Astrocyte (in vitro differentiated cells and primary cell): ENCODE measurements around the gene ALPK3. TPM values are rescaled to one million over a fixed set of nuclear protein-coding genes. Genes with fewer than 3 reads are reported as not detected.

Source experiments
- DNase-seq: peaks from one replicate; pipeline ENCODE4 v3.0.0-alpha.2; 2010; ENCODE audit warnings: low read depth
- FAIRE-seq: peaks from 2 replicates; lab custom pipeline; 2011; peaks lifted over from hg19 to GRCh38; lab: Jason Lieb, UNC
- H2AFZ ChIP-seq: 2 replicates; pipeline ENCODE4 v1.6.0; 2012; ENCODE audit warnings: low read depth, low read length, inconsistent platforms
- H3K27ac ChIP-seq: 2 replicates; pipeline ENCODE4 v1.5.1; 2011; ENCODE audit warnings: low read depth, low read length, inconsistent platforms
- H3K27me3 ChIP-seq: 2 replicates; pipeline ENCODE4 v1.6.0; 2011; ENCODE audit warnings: low read length, inconsistent platforms; ENCODE audit not compliant: insufficient read depth
- H3K36me3 ChIP-seq: 2 replicates; pipeline ENCODE4 v1.5.1; 2011; ENCODE audit warnings: low read length, inconsistent platforms; ENCODE audit not compliant: insufficient read depth
- H3K4me1 ChIP-seq: 2 replicates; pipeline ENCODE4 v1.5.1; 2011; ENCODE audit warnings: low read length, inconsistent platforms; ENCODE audit not compliant: insufficient read depth
- H3K4me2 ChIP-seq: 2 replicates; pipeline ENCODE4 v1.6.0; 2012; ENCODE audit warnings: low read length, inconsistent platforms
- H3K4me3 ChIP-seq: 2 replicates; pipeline ENCODE4 v1.5.1; 2011; ENCODE audit warnings: low read depth, mild to moderate bottlenecking, low read length, inconsistent platforms; ENCODE audit not compliant: insufficient read depth
- H3K79me2 ChIP-seq: 2 replicates; pipeline ENCODE4 v1.6.0; 2012; ENCODE audit warnings: mild to moderate bottlenecking, low read length, inconsistent platforms; ENCODE audit not compliant: insufficient read depth
- H3K9ac ChIP-seq: 2 replicates; pipeline ENCODE4 v1.6.0; 2012; ENCODE audit warnings: mild to moderate bottlenecking, low read length, inconsistent platforms
- H3K9me3 ChIP-seq: 2 replicates; pipeline ENCODE4 v1.5.1; 2012; ENCODE audit warnings: low read depth, mild to moderate bottlenecking, low read length, inconsistent platforms; ENCODE audit not compliant: insufficient read depth
- H4K20me1 ChIP-seq: 2 replicates; pipeline ENCODE4 v1.6.0; 2012; ENCODE audit warnings: low read length, inconsistent platforms; ENCODE audit not compliant: insufficient read depth
- H3K27ac Mint-ChIP-seq: one replicate; pipeline ENCODE4 v1.8.0; 2021; ENCODE audit warnings: mild to moderate bottlenecking, mixed read lengths; ENCODE audit not compliant: unreplicated experiment
- H3K27me3 Mint-ChIP-seq: one replicate; pipeline ENCODE4 v1.8.0; 2021; ENCODE audit warnings: low read depth, mixed read lengths; ENCODE audit not compliant: unreplicated experiment
- H3K36me3 Mint-ChIP-seq: one replicate; pipeline ENCODE4 v1.8.0; 2021; ENCODE audit warnings: low read depth, mixed read lengths; ENCODE audit not compliant: unreplicated experiment
- H3K4me1 Mint-ChIP-seq: one replicate; pipeline ENCODE4 v1.8.0; 2021; ENCODE audit warnings: low read depth, mixed read lengths; ENCODE audit not compliant: unreplicated experiment
- H3K4me3 Mint-ChIP-seq: one replicate; pipeline ENCODE4 v1.8.0; 2021; ENCODE audit warnings: mild to moderate bottlenecking, moderate library complexity, mixed read lengths; ENCODE audit not compliant: unreplicated experiment
- H3K9me3 Mint-ChIP-seq: one replicate; pipeline ENCODE4 v1.8.0; 2021; ENCODE audit warnings: mild to moderate bottlenecking, mixed read lengths; ENCODE audit not compliant: unreplicated experiment
- EZH2 ChIP-seq: IDR thresholded peaks from 2 replicates; pipeline ENCODE4 v1.6.1; 2012; ENCODE audit warnings: mild to moderate bottlenecking, low read length, inconsistent platforms; ENCODE audit not compliant: insufficient read depth
- total RNA-seq: library from RNA; stranded (reverse); gene quantifications from 2 replicates; pipeline ENCODE4 v1.2.1, GENCODE V29; 2021
- TF ChIP-seq, protein P1 (sequence below): IDR thresholded peaks from 2 replicates; pipeline ENCODE4 v1.5.1; 2011; ENCODE audit warnings: low read depth, mild to moderate bottlenecking, inconsistent platforms, low read length, moderate library complexity; ENCODE audit not compliant: insufficient read depth

ALPK3 gene
- total RNA-seq, 1 donor from 2014 or later = 9.1 TPM

- FAIRE-seq (no peak), DNase-seq (no peak)
- no peak overlapping the region for H3K27ac ChIP-seq
- no peak overlapping the region for H3K9ac ChIP-seq
- Mint-ChIP-seq H3K4me1 (peaks cover 9% of the 10 kb centered on the region), H3K4me3 (no peak overlapping the region), H3K9me3 (no peaks in the 10 kb centered on the region), H3K36me3 (peaks cover 33% of the 10 kb centered on the region), H3K27ac (no peak overlapping the region), H3K27me3 (no peaks in the 10 kb centered on the region)
- H3K27me3 ChIP-seq = no peaks in the 10 kb centered on the region
- H3K36me3 ChIP-seq = peaks cover 32% of the 10 kb centered on the region
- H3K4me2 ChIP-seq = no peak overlapping the region
- TF ChIP-seq, protein P1, sequence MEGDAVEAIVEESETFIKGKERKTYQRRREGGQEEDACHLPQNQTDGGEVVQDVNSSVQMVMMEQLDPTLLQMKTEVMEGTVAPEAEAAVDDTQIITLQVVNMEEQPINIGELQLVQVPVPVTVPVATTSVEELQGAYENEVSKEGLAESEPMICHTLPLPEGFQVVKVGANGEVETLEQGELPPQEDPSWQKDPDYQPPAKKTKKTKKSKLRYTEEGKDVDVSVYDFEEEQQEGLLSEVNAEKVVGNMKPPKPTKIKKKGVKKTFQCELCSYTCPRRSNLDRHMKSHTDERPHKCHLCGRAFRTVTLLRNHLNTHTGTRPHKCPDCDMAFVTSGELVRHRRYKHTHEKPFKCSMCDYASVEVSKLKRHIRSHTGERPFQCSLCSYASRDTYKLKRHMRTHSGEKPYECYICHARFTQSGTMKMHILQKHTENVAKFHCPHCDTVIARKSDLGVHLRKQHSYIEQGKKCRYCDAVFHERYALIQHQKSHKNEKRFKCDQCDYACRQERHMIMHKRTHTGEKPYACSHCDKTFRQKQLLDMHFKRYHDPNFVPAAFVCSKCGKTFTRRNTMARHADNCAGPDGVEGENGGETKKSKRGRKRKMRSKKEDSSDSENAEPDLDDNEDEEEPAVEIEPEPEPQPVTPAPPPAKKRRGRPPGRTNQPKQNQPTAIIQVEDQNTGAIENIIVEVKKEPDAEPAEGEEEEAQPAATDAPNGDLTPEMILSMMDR = no peak
- TF ChIP-seq EZH2 = no peak
- H3K4me3 ChIP-seq = no peak overlapping the region
- peaks cover 12% of the 10 kb centered on the region for H3K79me2 ChIP-seq
- H3K4me1 ChIP-seq = peaks cover 12% of the 10 kb centered on the region
- no peak overlapping the region for H2AFZ ChIP-seq
- H4K20me1 ChIP-seq = peaks cover 19% of the 10 kb centered on the region
- H3K9me3 ChIP-seq = no peaks in the 10 kb centered on the region
These were observed 16.8 kb upstream of the ALPK3 start for GRCh38 chr15:84800365-84800806.

GRCh38 chr15:84804005-84804900, 12.9 kb upstream of the ALPK3 start:
- Histone ChIP-seq H2AFZ (no peak overlapping the region), H3K4me1 (no peaks in the 10 kb centered on the region), H3K27ac (no peak overlapping the region), H3K4me3 (no peak overlapping the region), H3K9me3 (no peaks in the 10 kb centered on the region), H3K9ac (no peak overlapping the region), H3K27me3 (no peaks in the 10 kb centered on the region), H3K79me2 (no peaks in the 10 kb centered on the region), H3K4me2 (no peak overlapping the region), H3K36me3 (peaks cover 25% of the 10 kb centered on the region), H4K20me1 (peaks cover 13% of the 10 kb centered on the region)
- no peak overlapping the region for H3K27ac Mint-ChIP-seq
- peaks cover 34% of the 10 kb centered on the region for H3K36me3 Mint-ChIP-seq
- TF ChIP-seq, protein P1 = no peak
- TF ChIP-seq EZH2 = no peak
- H3K4me1 Mint-ChIP-seq = no peaks in the 10 kb centered on the region
- no peak overlapping the region for H3K4me3 Mint-ChIP-seq
- H3K9me3 Mint-ChIP-seq = no peaks in the 10 kb centered on the region
- FAIRE-seq = no peak
- H3K27me3 Mint-ChIP-seq = no peaks in the 10 kb centered on the region
- no peak for DNase-seq

- no peak for DNase-seq
- H3K36me3 ChIP-seq = peaks cover 17% of the 10 kb centered on the region
- FAIRE-seq = no peak
- Mint-ChIP-seq H3K4me1 (peaks cover 4% of the 10 kb centered on the region), H3K36me3 (peaks cover 33% of the 10 kb centered on the region), H3K4me3 (no peak overlapping the region), H3K27me3 (no peaks in the 10 kb centered on the region), H3K27ac (no peak overlapping the region), H3K9me3 (no peaks in the 10 kb centered on the region)
- H3K9ac ChIP-seq = no peak overlapping the region
- H3K27me3 ChIP-seq = no peaks in the 10 kb centered on the region
- H3K4me1 ChIP-seq = peaks cover 5% of the 10 kb centered on the region
- H3K79me2 ChIP-seq = no peaks in the 10 kb centered on the region
- no peaks in the 10 kb centered on the region for H3K9me3 ChIP-seq
- no peak overlapping the region for H3K27ac ChIP-seq
- TF ChIP-seq EZH2 = no peak
- TF ChIP-seq, protein P1 = no peak
- H3K4me3 ChIP-seq = no peak overlapping the region
- H4K20me1 ChIP-seq = peaks cover 10% of the 10 kb centered on the region
- no peak overlapping the region for H3K4me2 ChIP-seq
- no peak overlapping the region for H2AFZ ChIP-seq
These were observed 11.9 kb upstream of the ALPK3 start for GRCh38 chr15:84805221-84805620.
